ENCODE measurements around the gene OR2J3. TPM values are rescaled to one million over a fixed set of nuclear protein-coding genes. Genes with fewer than 3 reads are reported as not detected.

The OR2J3 gene
- total RNA-seq, 1 donor from 2014 or later: not detected

DNA sequence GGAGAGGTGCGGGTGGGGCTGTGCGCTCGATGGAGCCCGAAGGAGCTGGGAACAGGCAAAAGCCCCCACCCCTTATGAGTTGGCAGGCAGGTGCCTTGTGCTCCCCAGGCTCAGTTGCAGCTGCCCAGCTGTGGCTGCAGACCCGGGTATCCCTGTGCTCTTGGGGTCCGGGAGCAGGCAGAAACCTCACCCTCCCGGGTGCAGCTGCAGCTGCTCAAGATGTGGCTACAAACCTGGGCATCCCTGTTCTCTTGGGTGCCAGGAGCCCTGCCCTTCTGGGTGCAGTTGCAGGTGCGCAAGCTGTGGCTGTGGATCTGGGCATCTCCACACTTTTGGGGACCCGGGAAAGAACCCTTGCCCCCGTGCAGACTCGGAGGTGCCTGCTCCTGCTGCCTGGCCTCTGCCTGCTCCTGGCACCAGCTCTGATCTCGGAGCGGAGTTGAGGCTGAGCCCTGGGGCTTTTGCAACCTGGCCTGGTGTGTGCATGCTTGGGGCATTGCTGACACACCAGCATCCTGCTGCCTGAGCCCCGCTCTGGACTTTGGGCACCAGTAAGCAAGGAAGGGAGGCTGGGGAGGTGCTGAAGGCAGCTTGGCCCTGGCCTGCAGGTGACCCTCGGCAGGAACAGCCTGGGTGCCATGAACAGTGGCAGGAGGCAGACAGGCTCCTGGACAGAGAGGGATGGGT is 21.6 kb downstream of the OR2J3 start:
- H3K27ac Mint-ChIP-seq (ENCODE audit: unreplicated experiment): no peak overlapping the region
- no peak for TF ChIP-seq CTCF (IDR thresholded peaks at IDR 0.05)
- H3K9me3 Mint-ChIP-seq (ENCODE audit: low read depth): no peaks in the 10 kb centered on the region
- H3K4me1 Mint-ChIP-seq (ENCODE audit: low read depth): no peaks in the 10 kb centered on the region
- H3K27me3 Mint-ChIP-seq (ENCODE audit: low read depth): peaks cover 14% of the 10 kb centered on the region
- no peaks in the 10 kb centered on the region for H3K36me3 Mint-ChIP-seq (ENCODE audit: low read depth)
- H3K4me3 Mint-ChIP-seq (ENCODE audit: unreplicated experiment): no peak overlapping the region
- DNase-seq (ENCODE audit: low spot score): no peak

DNA sequence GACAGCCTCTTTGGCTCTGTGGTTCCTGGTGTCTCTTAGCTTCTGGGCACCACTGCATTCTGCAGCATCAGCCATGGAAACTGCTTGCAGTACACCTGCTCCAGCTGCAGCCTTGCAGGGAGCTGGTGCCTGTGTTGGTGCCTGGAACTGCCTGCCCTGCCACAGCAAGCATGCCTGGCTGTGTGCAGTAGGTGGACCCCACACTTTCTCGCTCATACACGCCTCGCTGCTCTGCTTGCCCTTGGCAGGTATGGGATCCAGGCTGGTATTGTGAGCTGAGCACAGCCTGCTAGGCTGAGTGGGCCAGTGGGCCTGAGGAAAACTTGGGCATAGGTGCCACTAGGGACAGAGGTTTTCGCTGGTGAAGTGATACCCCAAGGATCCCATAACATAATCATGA is 22.8 kb downstream of the OR2J3 start:
- no peak for TF ChIP-seq CTCF (IDR thresholded peaks at IDR 0.05)
- no peaks in the 10 kb centered on the region for H3K4me1 Mint-ChIP-seq (ENCODE audit: low read depth)
- no peak overlapping the region for H3K27ac Mint-ChIP-seq (ENCODE audit: unreplicated experiment)
- no peak overlapping the region for H3K4me3 Mint-ChIP-seq (ENCODE audit: unreplicated experiment)
- H3K36me3 Mint-ChIP-seq (ENCODE audit: low read depth): no peaks in the 10 kb centered on the region
- DNase-seq (ENCODE audit: low spot score): no peak
- H3K27me3 Mint-ChIP-seq (ENCODE audit: low read depth): peaks cover 17% of the 10 kb centered on the region
- H3K9me3 Mint-ChIP-seq (ENCODE audit: low read depth): no peaks in the 10 kb centered on the region

DNA sequence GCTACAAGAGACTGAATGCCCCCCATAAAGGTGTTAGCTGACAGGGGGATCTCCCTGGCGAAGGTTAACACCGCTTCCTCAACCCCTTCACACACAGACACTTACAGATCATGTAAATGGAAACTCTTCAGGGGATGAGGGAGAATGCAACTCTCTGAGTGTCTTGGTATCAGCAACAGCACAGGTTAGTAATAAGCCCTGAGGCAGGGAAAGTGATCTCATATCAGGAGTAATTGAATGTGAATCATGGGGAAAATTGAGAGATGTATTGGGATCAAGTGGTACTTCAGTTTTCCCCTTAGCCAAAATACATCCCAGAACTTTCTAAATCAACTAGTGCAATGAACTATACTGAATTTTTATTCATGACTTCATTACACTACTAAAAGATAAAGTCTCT is 23.8 kb downstream of the OR2J3 start:
- no peak for TF ChIP-seq CTCF (IDR thresholded peaks at IDR 0.05)
- no peak for DNase-seq (ENCODE audit: low spot score)
- peaks cover 17% of the 10 kb centered on the region for H3K27me3 Mint-ChIP-seq (ENCODE audit: low read depth)
- H3K4me3 Mint-ChIP-seq (ENCODE audit: unreplicated experiment): no peak overlapping the region
- H3K4me1 Mint-ChIP-seq (ENCODE audit: low read depth): no peaks in the 10 kb centered on the region
- no peaks in the 10 kb centered on the region for H3K9me3 Mint-ChIP-seq (ENCODE audit: low read depth)
- H3K36me3 Mint-ChIP-seq (ENCODE audit: low read depth): no peaks in the 10 kb centered on the region
- H3K27ac Mint-ChIP-seq (ENCODE audit: unreplicated experiment): no peak overlapping the region

- H3K36me3 Mint-ChIP-seq (ENCODE audit: low read depth): no peaks in the 10 kb centered on the region
- no peak overlapping the region for H3K4me3 Mint-ChIP-seq (ENCODE audit: unreplicated experiment)
- TF ChIP-seq CTCF (IDR thresholded peaks at IDR 0.05): no peak
- H3K4me1 Mint-ChIP-seq (ENCODE audit: low read depth): no peaks in the 10 kb centered on the region
- H3K27ac Mint-ChIP-seq (ENCODE audit: unreplicated experiment): no peak overlapping the region
- H3K9me3 Mint-ChIP-seq (ENCODE audit: low read depth): peaks cover 3% of the 10 kb centered on the region
- H3K27me3 Mint-ChIP-seq (ENCODE audit: low read depth): peaks cover 7% of the 10 kb centered on the region
- no peak for DNase-seq (ENCODE audit: low spot score)
Measured at GRCh38 chr6:29137724-29138123, 29.9 kb downstream of the OR2J3 start.

GRCh38 chr6:29141606-29142005 is 33.7 kb downstream of the OR2J3 start:
- Mint-ChIP-seq H3K27ac (ENCODE audit: unreplicated experiment) (no peak overlapping the region), H3K27me3 (ENCODE audit: low read depth) (no peaks in the 10 kb centered on the region), H3K4me1 (ENCODE audit: low read depth) (no peaks in the 10 kb centered on the region), H3K36me3 (ENCODE audit: low read depth) (no peaks in the 10 kb centered on the region), H3K4me3 (ENCODE audit: unreplicated experiment) (no peak overlapping the region), H3K9me3 (ENCODE audit: low read depth) (peaks cover 17% of the 10 kb centered on the region)
- TF ChIP-seq CTCF (IDR thresholded peaks at IDR 0.05): no peak
- DNase-seq (ENCODE audit: low spot score): no peak
